Sciatic nerve (tissue), 2 donors: ENCODE data around the gene CTTN. TPM values are rescaled to one million over a fixed set of nuclear protein-coding genes. Genes with fewer than 3 reads are reported as not detected.
A peak's percentile ranks its signal among the peaks of the same experiment; 100 is the strongest.

Experiments
- ATAC-seq: fragments of 200-7000 bp; cut with Tn5 transposase; one replicate; pipeline ENCODE4 v1.9.1; 2020; ENCODE audit warnings: mild to moderate bottlenecking, moderate library complexity
- DNase-seq: peaks from one replicate; pipeline ENCODE4 v3.0.0-alpha.2; 2020; ENCODE audit warnings: low spot score
- intact Hi-C: fragments of 100-400 bp; cut with DNase I; formaldehyde crosslinking; loops from one replicate; pipeline ENCODE4 v1.14.2; 2022
- total RNA-seq: library from RNA; stranded (reverse); fragmentation: NEBNext Ultra II Directional; extraction: Animal tissue kit (Norgen Biotek cat#: 25700); gene quantifications from one replicate; pipeline ENCODE4 v1.2.1, GENCODE V29; 2021
- donor health status: DM: no; HTN: no; CAD: no.
- donor health status: DM: no; HTN: no; CAD: no.

The CTTN gene
- total RNA-seq, 1 donor from 2014 or later, result 264 TPM

DNA sequence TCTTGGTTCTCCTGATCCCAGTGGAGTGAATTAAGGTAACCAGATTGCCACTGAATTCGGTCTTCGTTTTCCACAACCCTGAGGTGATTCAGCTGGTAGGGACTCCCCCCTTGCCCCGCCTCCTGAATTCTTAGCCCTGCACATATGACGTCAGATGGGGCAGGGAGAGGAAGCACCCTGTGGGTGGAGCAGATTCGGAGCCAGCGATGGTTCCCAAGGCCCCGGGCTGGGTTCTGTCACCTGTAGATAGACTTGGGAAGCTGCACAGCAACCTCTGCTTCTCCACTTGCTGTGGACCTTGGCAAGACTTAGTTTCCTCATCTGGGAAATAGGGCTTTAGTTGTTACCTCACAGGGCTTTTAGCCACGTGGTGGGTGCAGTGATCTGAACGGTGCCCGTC is 67.8 kb downstream of the CTTN start:
- intact Hi-C loops, result no loop called here
- ATAC-seq (no peak), DNase-seq (no peak)

DNA sequence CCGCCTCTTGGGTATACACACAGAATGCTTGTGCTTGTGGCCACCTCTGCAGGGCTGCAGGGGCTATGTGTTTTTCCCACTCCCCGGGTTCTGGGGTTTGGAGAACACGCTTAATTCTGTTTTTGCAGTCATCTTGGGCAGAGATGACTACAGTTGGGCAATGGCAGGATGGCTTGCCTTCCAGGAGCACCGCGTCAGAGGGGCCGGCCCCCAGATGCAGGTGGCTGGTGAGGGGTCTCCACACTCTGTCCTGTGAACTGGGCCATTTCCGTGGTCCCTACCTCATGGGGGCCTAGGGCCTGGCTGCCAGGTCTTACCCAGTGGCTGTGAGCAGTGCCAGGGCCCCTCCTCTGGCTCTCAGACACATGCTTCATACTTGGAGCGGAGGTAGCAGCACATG is 68.3 kb downstream of the CTTN start:
- DNase-seq, result no peak
- intact Hi-C loops, result no loop called here
- no peak for ATAC-seq

DNA sequence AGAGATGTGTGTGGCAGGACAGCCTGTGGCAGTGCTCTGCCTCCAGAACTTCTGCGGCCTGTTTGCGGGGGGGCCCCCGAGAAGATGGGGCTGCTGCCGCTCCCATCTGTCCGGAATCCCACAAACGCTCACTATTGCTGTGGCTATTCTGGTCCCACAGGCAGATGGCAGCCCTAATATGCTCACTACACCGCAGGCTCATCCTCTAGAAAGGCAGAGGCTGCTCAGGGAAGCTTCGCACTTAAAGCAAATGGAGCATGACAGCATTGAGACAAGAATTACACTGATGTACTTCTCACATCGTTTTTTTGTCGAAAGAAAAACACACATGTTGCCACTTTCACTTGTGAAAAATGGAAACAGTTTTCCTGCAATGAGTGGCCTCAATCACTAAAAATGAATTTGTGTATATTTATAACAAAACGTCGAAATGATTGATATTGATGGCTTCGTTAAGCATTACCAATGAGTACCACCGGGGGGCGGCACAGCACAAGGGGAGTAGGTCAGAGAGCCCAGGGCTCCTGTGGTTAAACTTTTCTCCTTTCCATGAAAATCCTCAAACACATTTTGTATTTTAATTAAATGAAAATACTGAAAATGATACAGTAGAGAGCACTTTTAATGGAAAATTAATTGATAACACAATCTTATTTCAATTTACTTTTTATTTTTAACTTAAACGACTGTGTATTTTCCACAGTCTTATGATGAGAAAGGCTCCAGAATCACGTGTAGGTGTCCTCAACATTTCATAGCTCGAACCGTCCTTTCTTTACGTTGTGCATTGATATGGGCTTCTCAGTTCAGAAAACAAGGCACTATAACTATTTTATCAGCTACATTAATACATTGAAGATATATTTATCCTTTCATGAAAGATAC is 69.1 kb downstream of the CTTN start:
- ATAC-seq (peak; percentile 57), DNase-seq (peak; percentile 86)
- intact Hi-C loops, result loop anchor here (2.0 kb wide), 1 partner anchor 287 kb away; no protein-coding TSS in a partner anchor

DNA sequence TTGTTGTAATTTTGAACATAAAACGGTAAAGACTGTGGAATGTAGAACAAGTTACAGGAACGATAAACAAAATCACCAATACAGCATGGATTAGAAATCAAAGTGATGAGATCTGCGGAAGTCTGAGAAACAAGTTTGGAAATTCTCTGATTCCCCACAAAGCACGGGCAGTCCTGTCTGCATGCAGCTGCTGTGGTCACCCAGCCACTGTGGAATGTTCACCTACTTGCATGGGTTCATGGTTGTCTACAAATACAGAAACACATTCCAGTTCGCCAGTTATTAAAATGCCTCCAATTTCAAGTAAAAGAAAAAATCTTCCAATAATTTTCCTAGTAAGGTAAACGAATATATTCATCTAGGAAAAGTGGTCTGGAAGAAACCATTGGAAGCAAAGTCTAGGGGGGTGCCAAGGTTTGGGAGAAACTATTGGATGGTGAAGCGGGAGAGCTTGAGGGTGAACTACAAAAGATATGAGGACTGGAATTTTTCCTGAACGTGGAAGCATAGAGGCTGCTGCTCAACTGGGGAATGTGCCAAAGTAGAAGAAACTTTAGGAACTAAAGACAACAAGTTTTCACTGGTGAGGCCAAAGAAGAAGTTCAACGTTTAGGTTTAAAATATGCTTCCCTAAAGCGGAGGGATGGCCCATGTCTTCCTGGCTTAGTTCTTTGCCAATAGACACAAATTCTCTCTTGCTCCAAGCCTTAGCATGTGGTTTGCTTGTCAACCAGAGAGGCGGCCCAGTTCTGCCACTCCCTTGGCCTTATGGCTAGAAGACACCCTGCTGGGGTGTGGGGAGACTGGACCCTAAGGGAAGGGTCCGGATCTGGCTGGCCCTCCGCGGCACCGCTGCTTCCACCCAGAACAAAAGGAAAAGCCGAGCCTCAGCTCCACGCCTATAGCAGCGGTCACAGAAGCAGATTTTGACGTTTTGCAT is 70.2 kb downstream of the CTTN start:
- intact Hi-C loops, result loop anchor here (2.0 kb wide), 1 partner anchor 286 kb away; no protein-coding TSS in a partner anchor
- ATAC-seq (no peak), DNase-seq (no peak)

DNA sequence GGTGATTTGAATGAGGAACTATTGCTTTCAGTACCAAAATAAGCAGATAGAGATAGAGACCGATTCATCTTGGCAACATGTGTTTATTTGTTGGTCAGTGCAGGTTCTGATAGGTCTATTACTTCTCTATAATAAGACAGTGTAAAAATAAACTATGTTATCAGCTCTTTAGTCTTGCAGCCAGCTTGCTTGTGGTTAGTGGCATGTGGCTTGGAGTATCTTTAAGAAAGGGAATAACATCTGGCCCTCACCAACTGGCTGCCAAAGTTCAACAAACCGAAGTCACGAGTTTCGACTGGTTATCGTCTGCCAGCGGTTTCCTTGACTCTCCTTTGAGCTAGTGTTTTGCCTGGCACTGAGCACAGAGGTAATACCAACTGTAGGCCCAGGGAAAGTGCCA is 71.8 kb downstream of the CTTN start:
- ATAC-seq (peak; percentile 71), DNase-seq (no peak)
- intact Hi-C loops, result no loop called here

DNA sequence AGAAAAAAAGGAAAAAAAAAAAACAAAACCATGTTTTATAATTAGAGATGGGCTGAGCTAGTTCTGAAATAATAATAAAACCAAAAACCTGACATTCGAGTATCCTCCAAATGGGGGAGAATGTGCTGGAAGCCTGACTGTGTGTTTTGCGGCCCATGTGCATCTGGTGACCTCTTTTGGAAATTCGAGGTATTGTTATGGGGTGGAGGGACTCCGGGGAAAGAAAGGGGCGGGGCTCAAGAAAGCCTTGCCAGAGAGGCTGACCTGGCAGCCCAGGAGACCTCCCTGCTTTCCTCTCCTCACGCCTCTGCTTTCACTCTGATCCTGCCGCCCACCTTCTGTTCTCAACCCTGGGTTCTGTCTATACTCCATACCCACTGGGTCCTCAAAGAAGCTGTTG is 72.9 kb downstream of the CTTN start:
- intact Hi-C loops, result no loop called here
- no peak for DNase-seq
- ATAC-seq, result peak; percentile 48

DNA sequence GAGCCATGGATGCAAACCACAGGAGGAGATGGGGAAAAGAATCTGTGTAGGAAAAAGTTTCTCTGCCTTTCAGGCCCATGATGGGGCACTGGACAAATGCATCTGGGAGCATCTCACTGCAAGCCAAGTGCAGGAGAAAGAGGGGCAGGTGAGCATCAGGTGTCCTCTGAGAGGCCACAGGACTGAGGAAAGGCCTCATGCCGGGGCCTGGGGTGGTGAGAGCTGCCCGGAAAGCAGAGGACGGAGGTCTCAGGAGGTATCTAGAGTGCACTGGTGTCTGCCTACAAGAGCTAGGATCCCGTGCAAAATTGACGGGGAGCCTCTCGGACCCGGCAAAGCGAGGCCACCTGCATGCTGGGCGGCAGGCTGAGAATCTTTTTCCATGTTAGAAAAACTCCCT is 73.9 kb downstream of the CTTN start:
- ATAC-seq (no peak), DNase-seq (no peak)
- intact Hi-C loops, result no loop called here

DNA sequence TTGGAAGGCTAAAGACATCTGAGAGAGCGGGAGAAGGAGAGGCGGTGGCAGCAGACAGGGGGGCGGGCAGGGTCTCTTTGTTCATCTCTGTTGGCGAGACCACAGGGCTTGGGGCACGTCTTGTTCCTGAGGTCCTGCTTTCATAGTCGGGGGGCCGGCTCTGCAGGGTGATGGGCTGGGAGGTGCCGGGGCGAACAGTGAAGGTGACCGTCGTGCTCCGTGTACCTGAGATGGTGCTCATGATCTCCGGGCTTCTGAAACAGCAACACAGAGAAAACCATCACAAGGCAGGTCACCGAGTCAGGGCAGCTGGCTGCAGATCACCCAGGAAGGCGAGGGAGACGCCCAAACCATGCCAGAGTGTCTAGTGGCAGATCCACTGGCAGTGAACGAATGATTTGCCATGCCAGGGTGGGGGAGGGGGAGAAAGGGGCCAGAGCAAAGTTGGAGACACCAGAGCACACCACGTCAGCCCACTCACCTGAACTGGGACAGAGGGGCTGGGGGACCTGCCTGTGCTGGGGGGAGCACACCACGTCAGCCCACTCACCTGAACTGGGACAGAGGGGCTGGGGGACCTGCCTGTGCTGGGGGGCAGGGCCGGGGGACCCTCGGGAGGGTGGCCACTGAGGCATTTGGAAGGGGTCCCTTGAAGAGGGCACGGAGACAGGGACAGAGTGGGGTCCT is 75.0 kb downstream of the CTTN start:
- ATAC-seq, result no peak
- no peak for DNase-seq
- intact Hi-C loops, result no loop called here

DNA sequence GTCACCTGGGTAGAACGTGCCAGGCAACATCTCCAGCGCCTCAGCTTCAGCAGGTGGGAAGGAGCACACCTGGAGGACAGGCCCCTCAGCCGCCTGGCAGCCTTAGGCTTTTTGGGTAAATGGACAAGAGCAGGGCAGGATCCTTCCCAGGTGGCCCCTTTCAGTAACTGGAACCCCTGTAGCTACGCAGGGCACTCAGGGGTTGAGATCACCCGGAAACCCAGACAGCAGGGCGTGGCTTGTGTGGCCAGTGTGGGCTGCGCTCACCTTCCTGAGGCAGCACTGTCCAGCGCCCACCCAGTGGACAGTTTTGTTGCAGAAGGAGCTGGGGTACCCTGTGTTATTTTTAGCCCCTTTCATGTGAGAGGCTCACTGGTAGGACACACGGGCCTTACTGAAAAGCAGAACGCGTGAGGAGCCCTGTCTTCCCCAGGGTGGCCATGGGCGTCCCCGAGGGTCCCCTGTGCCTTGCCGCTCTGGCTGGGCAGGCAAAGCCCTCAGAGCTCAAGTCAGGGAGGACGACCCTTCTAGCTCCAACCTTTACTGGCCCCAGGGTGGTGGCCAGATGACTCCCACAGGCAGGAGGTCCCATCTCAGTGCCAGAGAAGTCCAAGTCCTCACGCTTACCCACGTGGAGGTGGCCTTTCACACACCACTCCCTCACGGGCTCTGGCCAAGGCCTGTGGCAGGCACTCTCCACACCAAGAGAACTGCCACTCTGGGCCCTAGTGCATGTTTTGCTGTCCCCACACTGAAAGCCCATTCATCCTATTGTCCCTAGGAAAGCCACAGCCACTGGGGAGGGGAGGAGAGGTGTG is 75.8 kb downstream of the CTTN start:
- DNase-seq (no peak), ATAC-seq (no peak)
- intact Hi-C loops, result no loop called here

DNA sequence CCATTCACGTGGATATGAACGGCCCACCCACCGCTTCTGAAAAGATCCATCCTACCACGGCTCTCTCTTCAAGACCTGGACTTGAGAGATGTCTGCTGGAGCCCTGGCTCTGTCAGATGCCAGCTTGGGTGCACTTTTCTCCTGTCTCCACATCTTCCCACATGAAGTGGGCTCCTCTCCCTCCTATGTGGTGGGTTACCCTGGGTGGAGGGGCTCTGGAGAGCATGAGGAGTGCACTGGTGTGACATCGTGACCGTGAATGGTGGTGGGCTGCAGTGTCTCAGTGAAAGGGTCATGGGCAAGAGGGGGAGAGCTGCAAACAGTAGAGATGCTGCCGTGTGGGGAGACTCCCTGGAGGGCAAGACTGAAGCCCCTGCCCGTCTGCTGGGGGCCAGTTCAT is 76.4 kb downstream of the CTTN start:
- intact Hi-C loops, result no loop called here
- no peak for ATAC-seq
- DNase-seq, result no peak

DNA sequence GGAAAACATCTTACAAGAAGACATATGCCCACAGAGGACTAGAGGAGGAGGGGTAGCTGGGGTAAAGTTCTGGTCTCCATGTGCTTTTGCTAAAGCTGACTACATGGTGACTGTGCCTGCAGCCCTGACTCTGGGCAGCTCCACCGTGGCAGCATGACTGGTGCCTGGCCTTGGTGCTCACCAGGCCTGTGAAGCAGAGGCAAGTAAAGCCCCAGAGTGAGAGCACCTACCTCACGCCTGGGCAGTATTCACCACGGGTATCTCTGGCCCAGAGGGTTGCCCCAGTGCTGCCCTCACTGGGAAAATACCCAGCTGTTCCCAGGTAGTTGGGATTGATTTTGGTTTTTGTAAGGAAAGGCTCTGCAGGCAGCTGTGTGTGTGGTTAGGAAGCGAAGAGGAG is 78.3 kb downstream of the CTTN start:
- intact Hi-C loops, result no loop called here
- ATAC-seq (no peak), DNase-seq (no peak)

DNA sequence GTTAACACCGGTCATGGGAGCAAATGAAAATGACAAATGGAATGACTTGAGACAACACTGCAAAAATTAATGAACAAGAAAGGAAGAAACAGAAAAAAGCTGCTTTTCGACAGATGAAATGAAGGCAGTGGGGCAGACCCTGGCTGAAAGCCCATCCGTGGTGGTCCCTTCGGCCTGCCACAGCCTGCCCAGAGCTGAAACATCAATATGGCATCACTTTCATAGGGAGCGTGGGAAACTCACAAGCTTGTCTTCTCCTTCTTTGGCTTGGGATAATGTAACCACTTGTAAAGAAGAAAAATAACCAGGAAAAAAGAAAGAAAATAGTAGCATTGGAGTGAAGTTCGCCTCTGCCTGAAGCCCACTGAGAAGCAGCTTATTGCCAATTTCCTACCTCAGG is 78.8 kb downstream of the CTTN start:
- intact Hi-C loops, result no loop called here
- DNase-seq, result no peak
- no peak for ATAC-seq

DNA sequence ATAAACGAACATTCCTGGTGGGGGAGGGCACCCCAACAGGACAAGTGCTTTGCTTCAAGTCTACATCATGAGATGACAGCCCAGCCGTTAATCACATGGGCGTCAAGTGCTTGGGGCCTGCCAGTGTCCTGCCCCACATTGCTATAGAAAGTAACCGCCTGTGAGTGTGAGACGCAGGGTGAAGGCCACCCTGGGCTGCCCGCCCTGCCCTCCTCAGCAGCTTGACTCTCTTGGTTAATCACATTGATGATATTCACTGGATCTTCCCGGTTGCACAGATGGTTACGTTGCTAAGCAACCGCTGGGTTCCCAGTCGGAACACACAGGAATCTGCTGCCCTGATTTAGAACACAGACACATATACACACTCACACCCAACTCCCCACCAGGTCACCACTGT is 79.3 kb downstream of the CTTN start:
- ATAC-seq, result no peak
- intact Hi-C loops, result no loop called here

DNA sequence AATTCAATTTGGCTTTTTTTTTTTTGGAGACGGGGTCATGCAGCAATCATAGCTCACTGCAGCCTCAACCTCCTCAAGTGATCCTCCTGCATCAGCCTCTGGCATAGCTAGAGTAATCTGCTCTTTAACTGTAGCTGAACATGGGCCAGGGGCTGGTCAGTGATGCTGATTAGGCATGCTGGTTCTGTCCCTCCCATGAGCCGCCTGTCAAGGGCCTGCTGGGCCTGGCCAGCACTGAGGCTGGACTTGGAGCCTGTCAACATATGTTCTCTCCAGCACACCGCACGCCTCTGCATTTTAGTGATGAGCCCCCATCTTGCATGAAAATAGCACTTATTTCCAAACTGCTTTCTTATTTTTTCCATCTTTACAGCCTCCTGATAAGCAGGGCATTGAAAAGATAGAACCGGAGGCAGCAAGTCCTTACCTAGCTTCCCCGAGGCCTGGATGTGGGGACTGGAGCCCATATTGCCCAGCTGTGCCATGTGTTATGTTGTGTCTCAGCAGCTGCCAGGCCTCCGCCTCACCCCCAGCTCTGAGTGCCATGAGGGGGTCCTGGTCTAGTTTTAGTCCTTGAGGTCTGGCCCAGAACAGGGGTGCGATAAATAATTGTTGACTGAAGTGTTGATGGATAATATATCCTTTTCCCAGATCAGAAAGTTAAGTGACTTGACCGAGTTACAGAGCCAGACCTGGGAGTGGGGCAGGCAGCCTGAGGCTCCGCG is 80.0 kb downstream of the CTTN start:
- intact Hi-C loops, result no loop called here
- ATAC-seq, result no peak
- DNase-seq, result no peak

More for the DNA sequence above, 79.3 kb downstream of the CTTN start:
- DNase-seq, result no peak

DNA sequence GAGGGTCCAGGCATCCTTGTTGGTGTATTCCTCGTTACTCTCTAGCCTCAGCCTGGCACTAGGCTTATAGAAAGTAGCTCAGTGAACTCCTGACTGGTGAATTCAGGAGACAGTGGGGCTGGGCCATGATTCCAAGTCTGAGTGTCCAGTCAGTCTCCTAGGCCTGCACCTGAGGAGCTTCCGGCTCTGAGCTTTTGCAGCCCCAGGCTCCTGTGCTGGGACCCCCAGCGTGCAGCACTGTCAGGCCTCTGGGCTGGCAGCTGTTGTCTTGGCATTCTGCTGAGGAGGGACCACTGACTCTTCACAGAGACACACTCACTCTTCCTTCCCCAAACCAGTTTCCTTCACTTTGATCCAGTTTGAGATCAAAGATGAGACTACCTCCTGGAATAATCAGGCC is 82.4 kb downstream of the CTTN start:
- DNase-seq, result no peak
- ATAC-seq, result no peak
- intact Hi-C loops, result no loop called here

DNA sequence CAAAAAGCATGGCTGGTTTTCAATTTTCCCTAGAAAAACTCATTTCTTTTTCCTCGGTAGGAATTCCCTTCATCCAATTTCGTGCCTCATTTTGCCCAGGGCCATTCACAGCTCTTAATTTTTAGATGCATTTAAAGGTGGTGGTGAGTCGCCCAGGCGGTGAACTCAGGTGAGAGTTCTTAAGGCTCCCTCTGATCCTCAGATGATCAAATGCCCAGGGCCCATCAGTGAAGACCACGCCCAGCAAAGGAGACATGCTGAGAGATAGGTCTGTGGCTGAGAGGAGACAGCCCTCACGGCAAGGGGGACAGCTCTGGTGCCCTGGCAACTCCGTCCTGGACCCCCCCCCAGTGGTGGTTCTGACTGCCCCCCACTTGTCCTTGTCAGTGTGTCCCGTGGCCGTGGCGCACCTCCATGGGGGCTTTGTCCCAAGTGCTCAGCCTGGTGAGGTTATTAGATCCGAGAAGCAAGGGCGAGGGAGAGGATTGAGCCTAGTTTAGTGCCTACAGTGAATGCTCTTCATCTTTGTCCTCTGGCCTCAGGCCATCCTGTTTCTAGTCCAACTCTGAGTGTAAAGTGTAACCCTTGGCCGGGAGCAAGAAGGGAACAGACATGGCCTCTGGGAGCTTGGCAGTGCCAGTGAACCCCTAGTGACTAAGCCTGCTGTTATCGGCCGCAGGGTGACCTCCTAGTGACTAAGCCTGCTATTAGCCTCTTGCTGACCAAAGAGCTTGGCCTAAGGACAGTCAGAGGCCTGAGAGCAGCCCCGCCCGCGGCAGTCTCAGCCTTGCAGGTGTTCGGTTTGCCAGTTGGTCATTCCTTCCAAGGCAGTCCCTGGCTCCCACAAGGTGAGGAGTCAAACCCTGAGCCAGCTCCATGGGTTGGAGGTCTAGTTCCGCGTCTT is 83.5 kb downstream of the CTTN start:
- intact Hi-C loops, result no loop called here
- no peak for DNase-seq
- ATAC-seq, result no peak

DNA sequence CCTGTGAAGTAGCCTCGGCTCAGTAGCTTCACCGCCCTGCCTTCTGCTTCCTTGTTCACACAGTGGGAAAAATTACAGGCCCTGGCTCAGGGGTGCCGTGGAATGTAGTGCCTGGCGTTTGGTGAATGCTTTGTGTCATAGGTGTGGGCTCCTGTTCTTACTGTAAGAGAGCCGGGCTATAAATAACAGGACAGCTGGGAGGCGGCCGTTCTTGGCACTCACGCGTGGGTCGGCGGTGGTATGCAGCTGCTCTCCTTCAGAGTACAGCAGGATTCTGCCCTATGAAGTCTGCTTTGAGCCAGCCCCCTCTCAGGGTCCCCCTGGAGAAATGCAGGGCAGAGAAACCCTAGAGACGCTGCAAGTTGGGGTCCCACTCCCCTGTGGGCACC is 84.2 kb downstream of the CTTN start:
- DNase-seq, result no peak
- intact Hi-C loops, result no loop called here
- ATAC-seq, result no peak
